H1 (cell line): ENCODE results near the gene ELP4. TPM values are rescaled to one million over a fixed set of nuclear protein-coding genes. Genes with fewer than 3 reads are reported as not detected.

Source experiments
- CTCF ChIA-PET: fragments of 300-600 bp; sonication (Branson Sonifier 250); formaldehyde crosslinking; loops from one replicate; lab custom pipeline; 2021; ENCODE audit not compliant: partially characterized antibody; lab: Charles Lee
- POLR2A ChIA-PET: fragments of 300-600 bp; sonication (Branson Sonifier 250); formaldehyde crosslinking; loops from one replicate; lab custom pipeline; 2021; ENCODE audit warnings: inconsistent platforms; ENCODE audit not compliant: partially characterized antibody; lab: Charles Lee
- DNase-seq, 2 experiments: peaks; one replicate each; pipeline versions ENCODE4 v3.0.0 to v3.0.0-alpha.2; 2010 to 2022; ENCODE audit warnings: low spot score in 2 of 2, low read depth in 1 of 2, mixed read lengths in 1 of 2
- FAIRE-seq: peaks from 2 replicates; lab custom pipeline; 2011; peaks lifted over from hg19 to GRCh38; lab: Jason Lieb, UNC
- H2AFZ ChIP-seq: 2 replicates; pipeline ENCODE4 v1.8.1; 2012; ENCODE audit warnings: low read length, inconsistent platforms
- H2AK5ac ChIP-seq: 2 replicates; pipeline ENCODE4 v1.6.1; 2013; ENCODE audit warnings: low read depth, low read length
- H2BK120ac ChIP-seq: replicated peaks from 2 replicates; pipeline ENCODE3; 2013; ENCODE audit warnings: low read depth, low read length, inconsistent platforms
- H2BK12ac ChIP-seq: 2 replicates; pipeline ENCODE4 v1.6.1; 2013; ENCODE audit warnings: low read depth, low read length
- H2BK15ac ChIP-seq: 2 replicates; pipeline ENCODE4 v1.6.1; 2013; ENCODE audit warnings: low read length
- H2BK20ac ChIP-seq: 2 replicates; pipeline ENCODE4 v1.6.1; 2013; ENCODE audit warnings: low read length
- H2BK5ac ChIP-seq: 2 replicates; pipeline ENCODE4 v1.6.1; 2013; ENCODE audit warnings: low read depth, low read length
- H3K14ac ChIP-seq: 2 replicates; pipeline ENCODE4 v1.6.1; 2013; ENCODE audit warnings: inconsistent platforms; ENCODE audit not compliant: insufficient read length
- H3K18ac ChIP-seq: 2 replicates; pipeline ENCODE4 v1.6.1; 2013; ENCODE audit warnings: low read length; ENCODE audit errors: extremely low read depth
- H3K23ac ChIP-seq: 2 replicates; pipeline ENCODE4 v1.6.1; 2013; ENCODE audit warnings: inconsistent platforms; ENCODE audit not compliant: insufficient read length
- H3K23me2 ChIP-seq: 2 replicates; pipeline ENCODE4 v1.6.1; 2013; ENCODE audit warnings: low read depth, low read length
- H3K27ac ChIP-seq: 2 replicates; pipeline ENCODE4 v1.6.1; 2011; ENCODE audit warnings: low read depth, low read length, inconsistent platforms
- H3K27me3 ChIP-seq, 4 experiments: replicated peaks in 1 of 4; 1 replicate in 1 of 4; 2 replicates in 3 of 4; pipeline versions ENCODE4 v1.6.1 to v1.8.1; 2011 to 2013; ENCODE audit warnings: low read length in 3 of 4, mild to moderate bottlenecking in 3 of 4, inconsistent platforms in 2 of 4, mixed read lengths in 2 of 4, moderate library complexity in 1 of 4; ENCODE audit not compliant: control insufficient read depth in 3 of 4, insufficient read depth in 3 of 4; ENCODE audit errors: extremely low read depth in 1 of 4
- H3K36me3 ChIP-seq, 4 experiments: 2 replicates each; pipeline versions ENCODE4 v1.6.1 to v1.8.1; 2011 to 2013; ENCODE audit warnings: mild to moderate bottlenecking in 4 of 4, low read length in 3 of 4, moderate library complexity in 2 of 4, control low read depth in 1 of 4, inconsistent platforms in 1 of 4; ENCODE audit not compliant: insufficient read depth in 4 of 4, control insufficient read depth in 2 of 4
- H3K4ac ChIP-seq: replicated peaks from 2 replicates; pipeline ENCODE3; 2013; ENCODE audit warnings: low read length, low read depth, mixed read lengths, inconsistent platforms; ENCODE audit not compliant: insufficient read length
- H3K4me1 ChIP-seq, 4 experiments: replicated peaks in 1 of 4; 1 replicate in 1 of 4; 2 replicates in 3 of 4; pipeline versions ENCODE4 v1.6.1 to v1.8.1; 2011 to 2013; ENCODE audit warnings: low read length in 3 of 4, inconsistent platforms in 2 of 4, mixed read lengths in 1 of 4; ENCODE audit not compliant: insufficient read depth in 4 of 4, control insufficient read depth in 3 of 4
- H3K4me2 ChIP-seq, 2 experiments: 2 replicates each; pipeline versions ENCODE4 v1.6.1 to v1.8.1; 2011 to 2013; ENCODE audit warnings: low read depth in 2 of 2, low read length in 2 of 2, control low read depth in 1 of 2, inconsistent platforms in 1 of 2, mild to moderate bottlenecking in 1 of 2; ENCODE audit not compliant: insufficient read depth in 1 of 2
- H3K4me3 ChIP-seq, 4 experiments: fragments of 200-600, 300-600 bp in 1 of 4; sonication (generic), shearing (Covaris generic), sonication (Bioruptor Twin) in 1 of 4; 2 replicates each; pipeline versions ENCODE4 v1.5.1 to v1.8.1; 2011 to 2016; ENCODE audit warnings: low read length in 4 of 4, low read depth in 3 of 4, control low read depth in 2 of 4, inconsistent platforms in 2 of 4, mild to moderate bottlenecking in 2 of 4, mixed read lengths in 1 of 4, moderate library complexity in 1 of 4; ENCODE audit not compliant: insufficient read depth in 2 of 4; ENCODE audit errors: extremely low read depth in 1 of 4
- H3K56ac ChIP-seq: replicated peaks from 2 replicates; pipeline ENCODE3; 2013; ENCODE audit warnings: low read depth, mild to moderate bottlenecking, mixed read lengths, low read length, inconsistent platforms; ENCODE audit not compliant: insufficient read length
- H3K79me1 ChIP-seq: 2 replicates; pipeline ENCODE4 v1.6.1; 2013; ENCODE audit warnings: low read depth, low read length, control low read depth
- H3K79me2 ChIP-seq, 2 experiments: 2 replicates each; pipeline versions ENCODE4 v1.6.1 to v1.8.1; 2012 to 2013; ENCODE audit warnings: low read length in 2 of 2, mild to moderate bottlenecking in 2 of 2, inconsistent platforms in 1 of 2; ENCODE audit not compliant: insufficient read depth in 2 of 2, control insufficient read depth in 1 of 2
- H3K9ac ChIP-seq, 4 experiments: replicated peaks in 1 of 4; 1 replicate in 1 of 4; 2 replicates in 3 of 4; pipeline versions ENCODE4 v1.6.1 to v1.8.1; 2011 to 2013; ENCODE audit warnings: low read depth in 3 of 4, low read length in 3 of 4, control low read depth in 2 of 4, mild to moderate bottlenecking in 2 of 4, moderate library complexity in 2 of 4, inconsistent platforms in 1 of 4; ENCODE audit errors: extremely low read depth in 1 of 4
- H3K9me3 ChIP-seq, 2 experiments: 2 replicates each; pipeline versions ENCODE4 v1.6.1 to v1.8.1; 2012 to 2013; ENCODE audit warnings: mild to moderate bottlenecking in 2 of 2, moderate library complexity in 2 of 2, control low read depth in 1 of 2, inconsistent platforms in 1 of 2, low read depth in 1 of 2, low read length in 1 of 2, mixed read lengths in 1 of 2; ENCODE audit not compliant: insufficient read depth in 2 of 2
- H4K20me1 ChIP-seq, 2 experiments: replicated peaks in 1 of 2; 2 replicates each; pipeline versions ENCODE3 to v1.8.1; 2011 to 2013; ENCODE audit warnings: inconsistent platforms in 2 of 2, low read length in 2 of 2, mild to moderate bottlenecking in 1 of 2; ENCODE audit not compliant: insufficient read depth in 2 of 2, control insufficient read depth in 1 of 2
- H4K5ac ChIP-seq: 2 replicates; pipeline ENCODE4 v1.6.1; 2013; ENCODE audit warnings: low read length, low read depth, mixed read lengths, inconsistent platforms; ENCODE audit not compliant: insufficient read length
- H4K8ac ChIP-seq: 2 replicates; pipeline ENCODE4 v1.8.0; 2013; ENCODE audit warnings: mild to moderate bottlenecking, moderate library complexity, low read length, inconsistent platforms; ENCODE audit not compliant: insufficient read depth; ENCODE audit errors: extremely low read depth
- H4K91ac ChIP-seq: replicated peaks from 2 replicates; pipeline ENCODE3; 2013; ENCODE audit warnings: low read length, mixed read lengths, inconsistent platforms; ENCODE audit not compliant: insufficient read length
- BACH1 ChIP-seq: IDR thresholded peaks from 2 replicates; pipeline ENCODE4 v1.6.1; 2012; ENCODE audit warnings: low read length, improper control_type of control experiment
- CBX8 ChIP-seq: fragments of 300-800, 300-1000 bp; sonication (generic); IDR thresholded peaks from 2 replicates; pipeline ENCODE4 v1.7.1; 2016; ENCODE audit warnings: low read depth, low read length, borderline replicate concordance
- CTBP2 ChIP-seq: IDR thresholded peaks from 2 replicates; pipeline ENCODE4 v1.7.0; 2011; ENCODE audit warnings: borderline replicate concordance, mild to moderate bottlenecking, moderate library complexity, mixed read lengths, low read length; ENCODE audit not compliant: insufficient read depth, insufficient read length
- EZH2 ChIP-seq: fragments of 200-600 bp; sonication (generic); IDR thresholded peaks from 2 replicates; pipeline ENCODE4 v1.7.1; 2012; ENCODE audit warnings: low read depth, mild to moderate bottlenecking, moderate library complexity, low read length, inconsistent platforms; ENCODE audit not compliant: severe bottlenecking
- GABPA ChIP-seq: IDR thresholded peaks from 2 replicates; pipeline ENCODE4 v1.6.1; 2011; ENCODE audit warnings: mild to moderate bottlenecking, low read length, moderate library complexity, borderline replicate concordance; ENCODE audit not compliant: insufficient read depth
- HDAC6 ChIP-seq: IDR thresholded peaks from one replicate; pipeline ENCODE4 v1.7.1; 2012; ENCODE audit warnings: low read depth, mild to moderate bottlenecking, inconsistent platforms, low read length, moderate library complexity
- SUZ12 ChIP-seq: fragments of 200-600 bp; sonication (generic); IDR thresholded peaks from 2 replicates; pipeline ENCODE4 v1.6.1; 2012; ENCODE audit warnings: mild to moderate bottlenecking, inconsistent platforms, low read length, moderate library complexity, mixed read lengths
- WGBS, 2 experiments: shearing (Covaris generic) in 1 of 2; methylation state at CpG; one replicate each; pipeline versions ENCODE4 v1.1.6 to v1.1.7; 2013 to 2015; ENCODE audit warnings: low lambda C conversion rate in 2 of 2, mixed read lengths in 2 of 2, inconsistent platforms in 1 of 2, low coverage in 1 of 2, missing lambda C conversion rate in 1 of 2; ENCODE audit not compliant: insufficient replicate concordance in 2 of 2, insufficient coverage in 1 of 2, insufficient read length in 1 of 2; ENCODE audit errors: extremely low coverage in 1 of 2, missing lambda C conversion rate in 1 of 2; 5-methylcytosine and 5-hydroxymethylcytosine counted together
- polyA plus RNA-seq, 7 experiments: library from polyadenylated mRNA; depleted of rRNA in 3 of 7; stranded (reverse) in 5 of 7; unstranded in 2 of 7; fragments of >200 nt in 5 of 7; fragments of 200-250 nt in 2 of 7; gene quantifications; 1 replicate in 5 of 7; 2 replicates in 1 of 7; 4 replicates in 1 of 7; pipeline versions ENCODE4 v1.2.1 to v1.2.3, GENCODE V29; 2011 to 2013; ENCODE audit warnings: missing spikeins in 2 of 7, mixed read lengths in 2 of 7
- total RNA-seq: library from RNA; stranded (reverse); fragmentation: NEBNext Ultra II Directional; extraction: Animal tissue kit (Norgen Biotek cat#: 25700); gene quantifications from 2 replicates; pipeline ENCODE4 v1.2.1, GENCODE V29; 2021

The ELP4 gene
- total and polyA plus RNA-seq, 2 of the 8 experiments (the other 6 are each of a cell fraction or from before 2014, with no cell fraction given), result 14.0 to 18.6 TPM

GRCh38 chr11:31816468-31817053 is 307.0 kb downstream of the ELP4 start:
- peaks cover 83 to 100% (median 97%) of the 10 kb centered on the region in 4 experiments for H3K27me3 ChIP-seq
- no peak overlapping the region for H2AFZ ChIP-seq
- no peak overlapping the region for H3K9ac ChIP-seq
- no peak overlapping the region for H3K4ac ChIP-seq
- peaks cover 0 to 18% of the 10 kb centered on the region in 2 experiments for H4K20me1 ChIP-seq
- ChIA-PET CTCF (interaction anchor here (1.2 to 11.4 kb wide), 5 partner anchors 10 to 142 kb away, joined by 3 to 88 read pairs (median 9); no protein-coding TSS in a partner anchor), POLR2A (interaction anchor here (0.9 to 1.0 kb wide), 2 partner anchors 12 to 17 kb away, joined by 3 to 7 read pairs; no protein-coding TSS in a partner anchor)
- H2AK5ac ChIP-seq, result no peak overlapping the region
- H3K56ac ChIP-seq, result no peak overlapping the region
- no peak overlapping the region for H2BK5ac ChIP-seq
- H3K23ac ChIP-seq, result no peak overlapping the region
- H2BK120ac ChIP-seq, result no peak overlapping the region
- H3K79me1 ChIP-seq, result no peaks in the 10 kb centered on the region
- peak overlapping the region; percentile 74 to 82 for H3K4me2 ChIP-seq
- H3K9me3 ChIP-seq, result no peaks in the 10 kb centered on the region
- TF ChIP-seq BACH1 (no peak), CBX8 (0 out of 2 replicates have a peak, but pooled peaks have one; percentile 65), HDAC6 (no peak), EZH2 (peak; percentile 95), SUZ12 (peak; percentile 80), GABPA (no peak), CTBP2 (peak; percentile 21)
- H2BK15ac ChIP-seq, result no peak overlapping the region
- H3K18ac ChIP-seq, result no peak overlapping the region
- H3K14ac ChIP-seq, result no peak overlapping the region
- no peak overlapping the region for H2BK20ac ChIP-seq
- H3K36me3 ChIP-seq, result no peaks in the 10 kb centered on the region; a peak in 1 of 8 replicates
- H2BK12ac ChIP-seq, result 0 out of 2 replicates have a peak overlapping the region, but pooled peaks have one; percentile 27
- peak overlapping the region in 3 of 4 experiments; percentile 35 to 62 (median 45); a peak in 4 of 8 replicates for H3K4me3 ChIP-seq
- H4K91ac ChIP-seq, result no peak overlapping the region
- no peak overlapping the region for H4K5ac ChIP-seq
- DNase-seq (peak in 1 of 2 experiments; percentile 74), FAIRE-seq (no peak)
- H4K8ac ChIP-seq, result no peak overlapping the region
- H3K79me2 ChIP-seq, result no peaks in the 10 kb centered on the region
- peaks cover 16% of the 10 kb centered on the region; the same call in 1 of the 2 replicates for H3K23me2 ChIP-seq
- H3K27ac ChIP-seq, result no peak overlapping the region
- 4% methylated on average over 27 of the region's 40 CpGs; no CpG with 5 or more reads in 1 of the 2 experiments for WGBS, 2 experiments
- H3K4me1 ChIP-seq, result peaks cover 3 to 66% (median 48%) of the 10 kb centered on the region in 4 experiments
